ENCODE data around the gene SESN3.
"Not testable (repeated sequence)": the region's sequence is repeated elsewhere in the genome, so short reads cannot be mapped to it uniquely, and the experiment has no call there.

SESN3 gene

GRCh38 chr11:95252586-95252985 is 21.6 kb upstream of the SESN3 start:
- no peak for DNase-seq (ENCODE audit: low read depth, low spot score)

GRCh38 chr11:95251896-95252295 is 20.9 kb upstream of the SESN3 start:
- DNase-seq (ENCODE audit: low read depth, low spot score), result not testable (repeated sequence)

- no peak for DNase-seq (ENCODE audit: low read depth, low spot score)
Observed at GRCh38 chr11:95248666-95249467, 17.9 kb upstream of the SESN3 start.

GRCh38 chr11:95247883-95248282 is 16.9 kb upstream of the SESN3 start:
- DNase-seq (ENCODE audit: low read depth, low spot score), result no peak

- DNase-seq (ENCODE audit: low read depth, low spot score), result no peak
Observed at GRCh38 chr11:95247127-95247684, 16.2 kb upstream of the SESN3 start.

- DNase-seq (ENCODE audit: low read depth, low spot score), result no peak
Observed at GRCh38 chr11:95245581-95245980, 14.6 kb upstream of the SESN3 start.

- no peak for DNase-seq (ENCODE audit: low read depth, low spot score)
Observed at GRCh38 chr11:95245038-95245437, 14.0 kb upstream of the SESN3 start.

DNA sequence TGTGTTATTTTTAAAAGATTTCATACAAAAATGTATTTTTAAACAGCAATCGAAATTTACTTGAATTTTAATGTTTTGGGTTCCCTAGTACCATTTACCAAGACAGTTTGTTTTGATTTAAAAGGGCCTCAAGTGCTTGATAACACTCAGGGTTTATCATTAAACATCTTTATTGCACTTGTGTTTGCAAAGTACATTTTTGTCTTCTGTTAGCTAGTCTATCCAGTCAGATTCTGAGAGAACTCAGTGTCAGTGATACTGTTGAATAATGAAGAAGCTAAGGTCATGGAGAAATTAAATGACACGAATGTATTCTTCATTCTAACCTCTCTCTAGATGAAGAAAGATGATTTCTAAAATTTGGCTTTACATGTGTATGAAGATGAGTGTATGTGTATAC is 12.7 kb upstream of the SESN3 start:
- no peak for DNase-seq (ENCODE audit: low read depth, low spot score)

DNA sequence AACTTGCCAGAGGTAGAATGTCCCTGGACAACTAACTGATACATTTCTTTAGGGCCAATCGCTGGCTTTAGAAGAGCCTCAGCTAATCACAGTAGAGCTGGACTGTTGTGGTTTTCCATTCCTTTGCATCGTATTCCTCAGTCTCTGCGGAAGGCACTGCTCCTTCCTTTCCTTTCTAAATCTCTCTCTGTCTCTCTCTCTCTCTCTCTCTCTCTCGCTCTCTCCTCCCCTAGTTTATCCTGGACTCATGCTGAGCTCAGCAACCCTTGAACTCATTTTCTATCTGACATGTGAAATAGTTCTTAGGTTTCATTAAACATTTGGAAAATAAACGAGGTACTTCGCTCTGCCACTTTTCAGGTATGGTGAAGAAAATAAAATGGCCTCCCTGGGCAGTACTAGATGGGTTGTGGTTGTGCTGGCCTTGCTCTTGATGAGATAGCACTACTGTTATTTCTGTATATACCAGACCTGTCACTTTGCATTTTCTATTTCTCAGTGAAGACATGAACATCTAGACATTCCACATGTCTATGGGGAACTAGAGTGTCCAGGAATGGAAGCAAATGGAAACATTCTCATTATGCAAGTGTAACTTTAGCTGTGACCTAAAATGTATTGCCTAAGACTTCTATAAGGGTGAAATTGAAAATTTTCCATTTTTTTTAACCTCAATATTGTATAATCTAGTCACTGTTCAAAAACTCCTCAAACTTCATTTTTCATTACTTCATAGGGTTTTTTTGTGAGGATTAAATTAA is 12.0 kb upstream of the SESN3 start:
- DNase-seq (ENCODE audit: low read depth, low spot score), result no peak

GRCh38 chr11:95242091-95242844 is 11.3 kb upstream of the SESN3 start:
- no peak for DNase-seq (ENCODE audit: low read depth, low spot score)

GRCh38 chr11:95241681-95242081 is 10.7 kb upstream of the SESN3 start:
- no peak for DNase-seq (ENCODE audit: low read depth, low spot score)

- DNase-seq (ENCODE audit: low read depth, low spot score), result no peak
Observed at GRCh38 chr11:95239871-95240649, 9.1 kb upstream of the SESN3 start.

DNA sequence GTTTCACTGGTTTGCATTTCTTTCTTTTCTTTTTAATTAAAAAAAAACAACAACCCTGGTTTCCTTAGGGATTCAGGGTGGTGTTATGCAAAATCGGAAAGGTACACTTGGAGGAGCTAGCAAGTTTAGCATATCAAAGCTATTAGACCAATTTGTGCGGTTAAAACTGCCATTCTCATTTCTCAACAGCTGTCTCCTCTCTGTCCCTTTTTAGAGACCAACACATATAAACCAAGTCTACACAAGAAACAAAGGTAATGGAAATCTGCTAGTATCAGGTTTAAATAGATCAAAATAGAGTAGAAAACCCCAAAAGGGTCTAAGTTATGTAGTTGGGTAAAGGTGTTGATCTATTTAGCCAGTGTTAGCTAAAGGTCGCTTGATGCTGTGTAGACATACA is 1.7 kb upstream of the SESN3 start:
- DNase-seq (ENCODE audit: low read depth, low spot score), result no peak

- no peak for DNase-seq (ENCODE audit: low read depth, low spot score)
Observed at GRCh38 chr11:95231881-95232605, 1.0 kb upstream of the SESN3 start.

GRCh38 chr11:95230810-95231126 is 234 bp downstream of the SESN3 start:
- no peak for DNase-seq (ENCODE audit: low read depth, low spot score)

GRCh38 chr11:95229993-95230809 is 801 bp downstream of the SESN3 start:
- no peak for DNase-seq (ENCODE audit: low read depth, low spot score)

- no peak for DNase-seq (ENCODE audit: low read depth, low spot score)
Observed at GRCh38 chr11:95229199-95229992, 1.6 kb downstream of the SESN3 start.

- no peak for DNase-seq (ENCODE audit: low read depth, low spot score)
Observed at GRCh38 chr11:95228081-95228749, 2.8 kb downstream of the SESN3 start.
